Measurements from ENCODE around the gene NRN1L.
"Not testable (repeated sequence)": the region's sequence is repeated elsewhere in the genome, so short reads cannot be mapped to it uniquely, and the experiment has no call there.

Gene NRN1L

GRCh38 chr16:67861877-67862276, 22.8 kb upstream of the NRN1L start:
- H3K4me3 ChIP-seq (ENCODE audit: low read depth, low read length) = no peak overlapping the region
- TF ChIP-seq CTCF (IDR thresholded peaks at IDR 0.05; ENCODE audit: borderline replicate concordance, insufficient read depth, low read depth, low read length) = no peak

- TF ChIP-seq CTCF (IDR thresholded peaks at IDR 0.05; ENCODE audit: borderline replicate concordance, insufficient read depth, low read depth, low read length) = no peak
- H3K4me3 ChIP-seq (ENCODE audit: low read depth, low read length) = no peak overlapping the region
Observed at GRCh38 chr16:67862623-67863583, 21.8 kb upstream of the NRN1L start.

- H3K4me3 ChIP-seq (ENCODE audit: low read depth, low read length) = not testable (repeated sequence)
Observed at GRCh38 chr16:67864044-67864443, 20.6 kb upstream of the NRN1L start.

GRCh38 chr16:67864594-67864993, 20.1 kb upstream of the NRN1L start:
- H3K4me3 ChIP-seq (ENCODE audit: low read depth, low read length) = no peak overlapping the region
- TF ChIP-seq CTCF (IDR thresholded peaks at IDR 0.05; ENCODE audit: borderline replicate concordance, insufficient read depth, low read depth, low read length) = no peak

GRCh38 chr16:67865318-67865717, 19.4 kb upstream of the NRN1L start:
- TF ChIP-seq CTCF (IDR thresholded peaks at IDR 0.05; ENCODE audit: borderline replicate concordance, insufficient read depth, low read depth, low read length) = peak; percentile 54; the same call in 1 of the 2 replicates

GRCh38 chr16:67868290-67868689, 16.4 kb upstream of the NRN1L start:
- TF ChIP-seq CTCF (IDR thresholded peaks at IDR 0.05; ENCODE audit: borderline replicate concordance, insufficient read depth, low read depth, low read length) = no peak
- no peak overlapping the region for H3K4me3 ChIP-seq (ENCODE audit: low read depth, low read length)

More at GRCh38 chr16:67865318-67865717, 19.4 kb upstream of the NRN1L start:
- no peak overlapping the region for H3K4me3 ChIP-seq (ENCODE audit: low read depth, low read length)

GRCh38 chr16:67869653-67870052, 15.0 kb upstream of the NRN1L start:
- no peak for TF ChIP-seq CTCF (IDR thresholded peaks at IDR 0.05; ENCODE audit: borderline replicate concordance, insufficient read depth, low read depth, low read length)
- no peak overlapping the region for H3K4me3 ChIP-seq (ENCODE audit: low read depth, low read length)

Data from GM12875 (cell line).